ENCODE measurements around the gene TSSC4.

TSSC4 gene

GRCh38 chr11:2425506-2425905, 25.0 kb downstream of the TSSC4 start:
- Histone ChIP-seq H3K4me3 (ENCODE audit: low read depth, low read length) (no peak overlapping the region), H3K9ac (no peak overlapping the region), H3K27ac (no peak overlapping the region), H3K4me1 (no peaks in the 10 kb centered on the region), H3K79me2 (no peaks in the 10 kb centered on the region), H3K4me2 (ENCODE audit: low read length) (no peak overlapping the region), H3K27me3 (ENCODE audit: control insufficient read depth, insufficient read depth, low read length) (no peaks in the 10 kb centered on the region), H2AFZ (no peak overlapping the region), H3K36me3 (ENCODE audit: control insufficient read depth, insufficient read depth, low read length) (no peaks in the 10 kb centered on the region), H3K9me3 (ENCODE audit: control insufficient read depth, low read length) (no peaks in the 10 kb centered on the region)
- TF ChIP-seq, protein P1, sequence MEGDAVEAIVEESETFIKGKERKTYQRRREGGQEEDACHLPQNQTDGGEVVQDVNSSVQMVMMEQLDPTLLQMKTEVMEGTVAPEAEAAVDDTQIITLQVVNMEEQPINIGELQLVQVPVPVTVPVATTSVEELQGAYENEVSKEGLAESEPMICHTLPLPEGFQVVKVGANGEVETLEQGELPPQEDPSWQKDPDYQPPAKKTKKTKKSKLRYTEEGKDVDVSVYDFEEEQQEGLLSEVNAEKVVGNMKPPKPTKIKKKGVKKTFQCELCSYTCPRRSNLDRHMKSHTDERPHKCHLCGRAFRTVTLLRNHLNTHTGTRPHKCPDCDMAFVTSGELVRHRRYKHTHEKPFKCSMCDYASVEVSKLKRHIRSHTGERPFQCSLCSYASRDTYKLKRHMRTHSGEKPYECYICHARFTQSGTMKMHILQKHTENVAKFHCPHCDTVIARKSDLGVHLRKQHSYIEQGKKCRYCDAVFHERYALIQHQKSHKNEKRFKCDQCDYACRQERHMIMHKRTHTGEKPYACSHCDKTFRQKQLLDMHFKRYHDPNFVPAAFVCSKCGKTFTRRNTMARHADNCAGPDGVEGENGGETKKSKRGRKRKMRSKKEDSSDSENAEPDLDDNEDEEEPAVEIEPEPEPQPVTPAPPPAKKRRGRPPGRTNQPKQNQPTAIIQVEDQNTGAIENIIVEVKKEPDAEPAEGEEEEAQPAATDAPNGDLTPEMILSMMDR (IDR thresholded peaks at IDR 0.05): no peak

DNA sequence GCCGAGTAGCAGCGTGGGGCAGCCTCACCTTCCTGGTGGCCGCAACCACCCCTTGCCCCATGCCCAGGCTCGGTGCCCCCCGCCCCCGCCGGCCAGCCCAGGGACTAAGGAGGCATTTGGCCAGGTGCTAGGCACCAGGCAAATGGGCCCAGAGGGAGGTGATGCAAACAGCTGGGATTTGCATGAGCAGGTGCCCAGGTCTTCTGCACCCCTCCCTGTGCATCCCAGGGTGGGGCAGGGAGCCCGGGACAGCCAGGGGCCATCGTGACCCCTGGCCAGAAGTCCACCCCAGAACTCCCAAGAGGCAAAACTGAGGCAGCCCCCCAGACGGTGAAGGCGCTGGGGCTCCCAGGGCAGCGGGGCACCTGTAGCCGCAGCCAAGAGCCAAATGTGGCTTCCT, 25.7 kb downstream of the TSSC4 start:
- H3K27ac ChIP-seq: no peak overlapping the region
- no peaks in the 10 kb centered on the region for H3K4me1 ChIP-seq
- H3K27me3 ChIP-seq (ENCODE audit: control insufficient read depth, insufficient read depth, low read length): no peaks in the 10 kb centered on the region
- no peak overlapping the region for H2AFZ ChIP-seq
- no peak overlapping the region for H3K4me2 ChIP-seq (ENCODE audit: low read length)
- no peak overlapping the region for H3K9ac ChIP-seq
- no peak overlapping the region for H3K4me3 ChIP-seq (ENCODE audit: low read depth, low read length)
- TF ChIP-seq, protein P1 (IDR thresholded peaks at IDR 0.05): no peak
- no peaks in the 10 kb centered on the region for H3K79me2 ChIP-seq
- no peaks in the 10 kb centered on the region for H3K9me3 ChIP-seq (ENCODE audit: control insufficient read depth, low read length)
- no peaks in the 10 kb centered on the region for H3K36me3 ChIP-seq (ENCODE audit: control insufficient read depth, insufficient read depth, low read length)

GRCh38 chr11:2426826-2427521, 26.4 kb downstream of the TSSC4 start:
- no peak overlapping the region for H3K4me3 ChIP-seq (ENCODE audit: low read depth, low read length)
- no peak overlapping the region for H3K4me2 ChIP-seq (ENCODE audit: low read length)
- no peaks in the 10 kb centered on the region for H3K27me3 ChIP-seq (ENCODE audit: control insufficient read depth, insufficient read depth, low read length)
- no peak overlapping the region for H3K27ac ChIP-seq
- no peaks in the 10 kb centered on the region for H3K9me3 ChIP-seq (ENCODE audit: control insufficient read depth, low read length)
- H3K79me2 ChIP-seq: no peaks in the 10 kb centered on the region
- TF ChIP-seq, protein P1 (IDR thresholded peaks at IDR 0.05): no peak
- no peak overlapping the region for H3K9ac ChIP-seq
- no peak overlapping the region for H2AFZ ChIP-seq
- no peaks in the 10 kb centered on the region for H3K4me1 ChIP-seq
- no peaks in the 10 kb centered on the region for H3K36me3 ChIP-seq (ENCODE audit: control insufficient read depth, insufficient read depth, low read length)

GRCh38 chr11:2427721-2428321, 27.3 kb downstream of the TSSC4 start:
- Histone ChIP-seq H3K4me3 (ENCODE audit: low read depth, low read length) (no peak overlapping the region), H3K36me3 (ENCODE audit: control insufficient read depth, insufficient read depth, low read length) (no peaks in the 10 kb centered on the region), H3K27ac (no peak overlapping the region), H3K9me3 (ENCODE audit: control insufficient read depth, low read length) (no peaks in the 10 kb centered on the region), H3K9ac (no peak overlapping the region), H3K4me1 (no peaks in the 10 kb centered on the region), H3K27me3 (ENCODE audit: control insufficient read depth, insufficient read depth, low read length) (no peaks in the 10 kb centered on the region), H3K79me2 (no peaks in the 10 kb centered on the region), H3K4me2 (ENCODE audit: low read length) (no peak overlapping the region), H2AFZ (no peak overlapping the region)
- TF ChIP-seq, protein P1 (IDR thresholded peaks at IDR 0.05): no peak

Data from parathyroid adenoma (tissue), 2 donors.